Heart right ventricle (tissue), 16 donors: ENCODE data around the gene ASZ1. TPM values are rescaled to one million over a fixed set of nuclear protein-coding genes. Genes with fewer than 3 reads are reported as not detected.

Experiments used
- ATAC-seq, 8 donors: fragments of 200-7000 bp; cut with Tn5 transposase; one replicate each; pipeline ENCODE4 v1.9.1; 2020; ENCODE audit warnings: mild to moderate bottlenecking in 8 of 8, moderate library complexity in 8 of 8, moderate number of reproducible peaks in 1 of 8
- DNase-seq, 2 donors: peaks; one replicate each; pipeline ENCODE4 v3.0.0-alpha.2; 2020
- H3K27ac ChIP-seq, 10 donors: fragments of 200-600 bp; sonication (generic) in 2 of 10; one replicate each; pipeline versions ENCODE4 v1.5.0 to v1.8.0; 2020 to 2022; ENCODE audit warnings: mild to moderate bottlenecking in 3 of 10
- H3K27me3 ChIP-seq, 7 donors: fragments of 200-600 bp; one replicate each; pipeline ENCODE4 v1.8.0; 2021 to 2022; ENCODE audit warnings: mild to moderate bottlenecking in 2 of 7
- H3K36me3 ChIP-seq, 9 donors: fragments of 200-600 bp; sonication (generic) in 1 of 9; one replicate each; pipeline versions ENCODE4 v1.5.0 to v1.8.0; 2020 to 2022; ENCODE audit warnings: mild to moderate bottlenecking in 2 of 9
- H3K4me1 ChIP-seq, 9 donors: fragments of 200-600 bp; sonication (generic) in 1 of 9; one replicate each; pipeline versions ENCODE4 v1.5.0 to v1.8.0; 2020 to 2022; ENCODE audit warnings: mild to moderate bottlenecking in 4 of 9
- H3K4me3 ChIP-seq, 10 donors: fragments of 200-600 bp; sonication (generic) in 2 of 10; one replicate each; pipeline versions ENCODE4 v1.5.0 to v1.8.0; 2020 to 2022; ENCODE audit warnings: mild to moderate bottlenecking in 7 of 10, moderate library complexity in 2 of 10
- H3K9me3 ChIP-seq, 11 donors: fragments of 200-600 bp in 10 of 11; sonication (generic) in 2 of 11; one replicate each; pipeline versions ENCODE4 v1.5.0 to v1.8.0; 2013 to 2022; ENCODE audit warnings: mild to moderate bottlenecking in 2 of 11, control low read depth in 1 of 11, moderate library complexity in 1 of 11
- CTCF ChIP-seq, 9 donors: fragments of 200-600 bp; sonication (generic) in 2 of 9; IDR thresholded peaks; one replicate each; pipeline versions ENCODE4 v1.5.0 to v1.8.0; 2021 to 2022; ENCODE audit warnings: antibody characterized with exemption in 9 of 9, mild to moderate bottlenecking in 5 of 9, moderate library complexity in 1 of 9
- WGBS, 2 donors: extraction: QIAGEN DNeasy Blood & Tissue Kit; methylation state at CpG; one replicate each; pipeline ENCODE4 v1.1.7; 2013; ENCODE audit warnings: inconsistent platforms in 1 of 2; 5-methylcytosine and 5-hydroxymethylcytosine counted together
- intact Hi-C, 10 donors: fragments of 100-400 bp; cut with DNase I; formaldehyde crosslinking; loops; one replicate each; pipeline versions ENCODE4 v1.11.1 to v1.14.2; 2022
- polyA plus RNA-seq, 2 donors: library from polyadenylated mRNA; stranded (reverse); fragments of 200-250 nt; gene quantifications; one replicate each; pipeline ENCODE4 v1.2.3, GENCODE V29; 2013
- total RNA-seq, 10 donors: library from RNA; stranded (reverse); fragmentation: NEBNext Ultra II Directional in 3 of 10; extraction: Animal tissue kit (Norgen Biotek cat#: 25700) in 3 of 10; gene quantifications; one replicate each; pipeline versions ENCODE4 v1.2.1 to v1.2.4, GENCODE V29; 2021 to 2023
- donor health status: Arrhythmogenic right ventricular cardiomyopathy.
- donor health status: ischemic (EF 13 %, LVEDD 7.1; RV severe dilation, severe dysfunction).
- donor health status: healthy with polysubstance abuse.
- donor health status: DM: no; HTN: yes; CAD: no.
- donor health status: DM: no; HTN: no; CAD: no.
- donor health status: ischemic (EF 25% LVEDD 6.9; RV normal size, moderate dysfunction).
- donor health status: ischemic (EF 25% LVEDD 5.7; RV mildly dilated, moderate dysfunction).
- donor health status: healthy.
- donor health status: DM: yes; HTN: yes; CAD: no.
- donor health status: Ischemic cardiomyopathy.
- donor health status: ischemic (EF 35%, LVEDD 5.7; RV mildly dilated, moderate dysfunction).
- donor health status: nonischemic (EF 11% LVEDD 7.7; RV severe dilation, severe dysfunction).
- donor health status: DM: yes; HTN: yes; CAD: no.
- donor health status: PGD.
- donor health status: ischemic (EF 29% LVEDD 5.4; RV normal size, mild dysfunction).
- donor health status: nonischemic (EF 23%, LVEDD 6.1; RV moderate dilation, normal function).

The ASZ1 gene
- total and polyA plus RNA-seq, 12 donors = not detected

GRCh38 chr7:117383483-117384189, 43.7 kb downstream of the ASZ1 start:
- WGBS, 2 donors = 71% methylated on average over 3 of the region's 3 CpGs
- intact Hi-C loops = loop anchor here in 4 of 10 donors (5.0 to 10.0 kb wide), 3 partner anchors 169 to 449 kb away; no protein-coding TSS in a partner anchor

GRCh38 chr7:117383046-117383445, 44.2 kb downstream of the ASZ1 start:
- 67 to 74% methylated on average over 2 of the region's 2 CpGs for WGBS, 2 donors
- H3K27me3 ChIP-seq = peaks cover 0 to 3% (median 0%) of the 10 kb centered on the region in 7 donors
- intact Hi-C loops = loop anchor here in 4 of 10 donors (5.0 to 10.0 kb wide), 3 partner anchors 168 to 448 kb away; no protein-coding TSS in a partner anchor
- no peaks in the 10 kb centered on the region for H3K36me3 ChIP-seq
- no peak overlapping the region for H3K27ac ChIP-seq
- H3K4me3 ChIP-seq = no peak overlapping the region
- H3K4me1 ChIP-seq = no peaks in the 10 kb centered on the region
- peaks cover 0 to 5% (median 0%) of the 10 kb centered on the region in 11 donors for H3K9me3 ChIP-seq
- DNase-seq (no peak), ATAC-seq (no peak)
- TF ChIP-seq CTCF (IDR thresholded peaks at IDR 0.05) = no peak

More at GRCh38 chr7:117383483-117384189, 43.7 kb downstream of the ASZ1 start:
- H3K27ac ChIP-seq = no peak overlapping the region
- H3K4me3 ChIP-seq = no peak overlapping the region
- DNase-seq (no peak), ATAC-seq (no peak)
- no peak for TF ChIP-seq CTCF (IDR thresholded peaks at IDR 0.05)
- peaks cover 0 to 3% (median 0%) of the 10 kb centered on the region in 7 donors for H3K27me3 ChIP-seq
- no peaks in the 10 kb centered on the region for H3K36me3 ChIP-seq
- H3K9me3 ChIP-seq = peaks cover 0 to 11% (median 0%) of the 10 kb centered on the region in 11 donors
- H3K4me1 ChIP-seq = no peaks in the 10 kb centered on the region

GRCh38 chr7:117381362-117381761, 45.9 kb downstream of the ASZ1 start:
- Histone ChIP-seq H3K9me3 (no peaks in the 10 kb centered on the region), H3K4me3 (no peak overlapping the region), H3K4me1 (no peaks in the 10 kb centered on the region), H3K36me3 (no peaks in the 10 kb centered on the region), H3K27ac (no peak overlapping the region), H3K27me3 (peaks cover 0 to 3% (median 0%) of the 10 kb centered on the region in 7 donors)
- no peak for TF ChIP-seq CTCF (IDR thresholded peaks at IDR 0.05)
- intact Hi-C loops = loop anchor here in 4 of 10 donors (5.0 to 10.0 kb wide), 3 partner anchors 167 to 447 kb away; no protein-coding TSS in a partner anchor
- DNase-seq (no peak), ATAC-seq (no peak)

GRCh38 chr7:117375380-117375779, 51.9 kb downstream of the ASZ1 start:
- 68 to 77% methylated on average over 2 of the region's 2 CpGs for WGBS, 2 donors

More at GRCh38 chr7:117375380-117375779, 51.9 kb downstream of the ASZ1 start:
- intact Hi-C loops = no loop called here
- H3K36me3 ChIP-seq = no peaks in the 10 kb centered on the region
- no peak overlapping the region for H3K27ac ChIP-seq
- H3K9me3 ChIP-seq = no peaks in the 10 kb centered on the region
- TF ChIP-seq CTCF (IDR thresholded peaks at IDR 0.05) = no peak
- H3K4me3 ChIP-seq = no peak overlapping the region
- ATAC-seq = no peak
- no peaks in the 10 kb centered on the region for H3K27me3 ChIP-seq
- H3K4me1 ChIP-seq = no peaks in the 10 kb centered on the region
- DNase-seq = no peak
